ENCODE results near the gene METTL13.
"Not testable (repeated sequence)": the region's sequence is repeated elsewhere in the genome, so short reads cannot be mapped to it uniquely, and the experiment has no call there.

The METTL13 gene

DNA sequence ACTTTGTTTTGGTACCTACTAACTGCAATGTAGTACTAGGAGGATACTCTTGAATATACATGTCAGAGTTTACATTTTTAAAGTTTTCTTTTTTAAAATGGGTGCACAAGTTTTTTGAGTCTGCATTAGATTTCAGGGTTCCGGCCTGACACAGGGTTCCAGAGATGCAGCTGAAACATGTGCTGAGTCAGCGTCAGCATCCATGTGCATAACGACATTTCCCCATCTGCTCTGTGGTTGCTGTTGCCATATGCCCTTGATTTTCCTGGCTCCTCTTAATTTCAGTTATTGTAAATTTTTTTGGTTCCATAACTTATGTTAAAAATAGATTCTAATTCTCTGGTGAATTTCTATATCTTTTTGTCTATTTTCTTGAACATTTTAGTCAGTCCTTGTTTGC lies 12.3 kb upstream of the METTL13 start:
- in situ Hi-C loops (cut with MboI; ENCODE audit: low sequenced_read_pairs) = no loop called here

- in situ Hi-C loops (cut with MboI; ENCODE audit: low sequenced_read_pairs) = no loop called here
Observed at GRCh38 chr1:171769754-171770153, 11.7 kb upstream of the METTL13 start.

DNA sequence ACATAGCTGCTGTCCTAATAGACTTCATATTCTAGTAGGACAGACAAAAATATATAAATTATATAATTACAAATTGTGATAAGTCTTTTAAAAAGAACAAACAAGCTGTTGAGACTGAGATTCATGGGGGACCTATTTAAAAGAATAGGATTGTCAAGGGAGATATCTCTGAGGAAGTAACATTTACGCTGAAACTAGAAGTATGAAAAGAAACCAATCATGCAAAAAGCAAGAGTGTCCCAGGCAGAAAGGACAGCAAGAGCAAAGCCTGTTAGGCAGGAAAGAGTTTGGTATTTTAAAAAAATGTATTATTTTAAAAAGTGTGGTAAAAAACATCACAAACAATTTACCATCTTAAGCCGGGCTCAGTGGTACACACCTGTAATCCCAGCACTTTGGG lies 9.1 kb upstream of the METTL13 start:
- in situ Hi-C loops (cut with MboI; ENCODE audit: low sequenced_read_pairs) = no loop called here

DNA sequence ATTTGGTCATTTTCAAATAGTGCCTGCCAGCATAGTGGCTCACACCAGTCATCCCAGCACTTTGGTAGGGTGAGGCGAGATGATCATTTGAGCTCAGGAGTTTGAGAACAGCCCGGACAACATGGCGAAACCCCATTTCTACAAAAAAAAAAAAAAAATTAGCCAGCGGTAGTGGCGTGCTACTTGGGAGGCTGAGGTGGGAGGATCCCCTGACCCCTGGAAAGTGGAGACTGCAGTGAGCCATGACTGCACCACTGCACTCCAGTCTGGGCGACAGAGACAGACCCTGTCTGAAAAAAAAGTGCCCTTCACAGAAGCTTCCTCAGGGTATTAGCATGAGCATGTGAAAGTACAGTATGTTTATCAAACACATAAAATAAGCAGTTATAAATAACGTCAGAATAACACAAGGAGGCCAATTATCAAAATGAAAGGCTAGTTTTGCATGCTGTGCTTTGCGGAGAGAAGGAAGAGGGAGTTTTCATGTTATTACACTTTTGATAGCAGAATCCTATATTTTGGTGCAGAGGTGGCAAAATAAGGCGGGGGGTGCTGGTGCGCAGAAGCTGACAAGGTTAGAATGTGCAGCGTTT lies 781 bp upstream of the METTL13 start:
- in situ Hi-C loops (cut with MboI; ENCODE audit: low sequenced_read_pairs) = no loop called here

GRCh38 chr1:171783816-171784530 lies 2.5 kb downstream of the METTL13 start:
- in situ Hi-C loops (cut with MboI; ENCODE audit: low sequenced_read_pairs) = no loop called here

DNA sequence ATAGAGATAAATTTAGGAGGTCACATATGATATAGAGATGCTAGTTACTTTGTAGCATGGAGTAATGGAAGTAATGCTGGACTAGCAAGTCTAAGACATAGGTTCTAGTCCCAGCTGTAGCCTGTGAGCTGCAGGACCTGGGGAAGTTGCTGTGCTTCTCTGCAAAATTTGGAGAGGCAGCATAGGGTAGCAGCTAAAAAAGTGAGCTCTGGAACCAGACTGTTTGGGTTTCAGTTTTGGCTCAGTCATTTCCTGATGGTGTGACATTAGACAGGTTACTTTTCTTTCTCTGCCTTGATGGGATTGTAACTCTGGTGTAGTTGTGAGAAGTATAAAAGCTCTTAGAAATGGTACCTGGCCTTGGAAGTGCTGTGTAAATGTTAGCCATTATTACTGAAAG lies 3.3 kb downstream of the METTL13 start:
- in situ Hi-C loops (cut with MboI; ENCODE audit: low sequenced_read_pairs) = no loop called here

DNA sequence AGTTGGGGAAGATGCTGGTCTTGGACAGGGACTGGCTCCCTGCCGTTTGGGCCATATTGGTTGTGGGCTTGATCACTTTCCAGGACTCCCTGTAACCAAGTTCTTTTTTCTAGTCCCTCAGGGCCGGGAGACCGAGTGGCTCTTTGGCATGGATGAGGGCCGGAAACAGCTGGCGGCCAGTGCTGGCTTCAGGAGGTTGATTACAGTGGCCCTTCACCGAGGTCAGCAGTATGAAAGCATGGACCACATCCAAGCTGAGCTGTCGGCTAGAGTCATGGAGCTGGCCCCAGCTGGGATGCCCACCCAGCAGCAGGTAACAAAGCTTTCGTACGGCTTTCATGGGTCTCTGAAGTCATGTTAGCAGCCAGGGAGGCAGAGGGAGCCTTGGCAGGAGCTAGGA lies 4.3 kb downstream of the METTL13 start:
- in situ Hi-C loops (cut with MboI; ENCODE audit: low sequenced_read_pairs) = no loop called here

DNA sequence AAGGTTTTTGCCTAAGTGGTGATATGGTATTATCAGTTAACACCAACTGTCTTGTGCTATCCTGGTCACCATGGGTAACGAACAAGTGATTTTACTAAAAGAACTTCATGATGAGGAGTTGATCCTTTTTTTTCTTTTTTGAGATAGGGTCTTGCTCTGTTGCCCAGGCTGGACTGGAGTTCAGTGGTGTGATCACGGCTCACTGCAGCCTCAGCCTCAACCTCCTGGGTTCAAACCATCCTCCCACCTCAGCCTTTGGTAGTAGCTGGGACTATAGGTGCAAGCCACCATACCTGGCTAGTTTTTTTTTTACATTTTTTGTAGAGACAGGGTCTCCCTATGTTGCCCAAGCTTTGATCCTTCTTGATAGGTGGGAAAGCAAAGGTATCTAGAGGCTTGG lies 5.1 kb downstream of the METTL13 start:
- in situ Hi-C loops (cut with MboI; ENCODE audit: low sequenced_read_pairs) = no loop called here

- in situ Hi-C loops (cut with MboI; ENCODE audit: low sequenced_read_pairs) = no loop called here
Observed at GRCh38 chr1:171787686-171788480, 6.4 kb downstream of the METTL13 start.

- in situ Hi-C loops (cut with MboI; ENCODE audit: low sequenced_read_pairs) = no loop called here
Observed at GRCh38 chr1:171788696-171789095, 7.2 kb downstream of the METTL13 start.

GRCh38 chr1:171790318-171790717 lies 8.9 kb downstream of the METTL13 start:
- in situ Hi-C loops (cut with MboI; ENCODE audit: low sequenced_read_pairs) = no loop called here

GRCh38 chr1:171792656-171793369 lies 11.4 kb downstream of the METTL13 start:
- in situ Hi-C loops (cut with MboI; ENCODE audit: low sequenced_read_pairs) = no loop called here

- in situ Hi-C loops (cut with MboI; ENCODE audit: low sequenced_read_pairs) = no loop called here
Observed at GRCh38 chr1:171793636-171794035, 12.2 kb downstream of the METTL13 start.

- in situ Hi-C loops (cut with MboI; ENCODE audit: low sequenced_read_pairs) = no loop called here
Observed at GRCh38 chr1:171794085-171794484, 12.6 kb downstream of the METTL13 start.

DNA sequence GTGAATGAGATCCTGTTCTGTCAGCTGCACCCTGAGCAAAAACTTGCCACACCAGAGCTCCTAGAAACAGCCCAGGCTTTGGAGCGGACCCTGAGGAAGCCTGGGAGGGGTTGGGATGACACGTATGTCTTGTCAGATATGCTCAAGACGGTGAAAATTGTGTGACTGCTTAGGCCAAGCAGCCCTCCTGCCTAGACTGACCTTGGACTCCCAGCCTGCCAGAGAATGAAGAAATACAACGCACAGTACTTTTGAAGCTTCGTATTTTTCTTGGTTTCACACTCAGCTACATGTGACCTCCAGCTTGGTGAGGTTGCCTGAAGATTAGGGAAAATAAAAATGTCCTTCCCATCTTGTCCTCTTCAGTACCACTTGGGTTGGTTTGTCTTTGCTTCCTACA lies 15.1 kb downstream of the METTL13 start:
- in situ Hi-C loops (cut with MboI; ENCODE audit: low sequenced_read_pairs) = no loop called here

- in situ Hi-C loops (cut with MboI; ENCODE audit: low sequenced_read_pairs) = no loop called here
Observed at GRCh38 chr1:171798311-171798710, 16.9 kb downstream of the METTL13 start.

GRCh38 chr1:171798765-171799164 lies 17.3 kb downstream of the METTL13 start:
- in situ Hi-C loops (cut with MboI; ENCODE audit: low sequenced_read_pairs) = no loop called here

DNA sequence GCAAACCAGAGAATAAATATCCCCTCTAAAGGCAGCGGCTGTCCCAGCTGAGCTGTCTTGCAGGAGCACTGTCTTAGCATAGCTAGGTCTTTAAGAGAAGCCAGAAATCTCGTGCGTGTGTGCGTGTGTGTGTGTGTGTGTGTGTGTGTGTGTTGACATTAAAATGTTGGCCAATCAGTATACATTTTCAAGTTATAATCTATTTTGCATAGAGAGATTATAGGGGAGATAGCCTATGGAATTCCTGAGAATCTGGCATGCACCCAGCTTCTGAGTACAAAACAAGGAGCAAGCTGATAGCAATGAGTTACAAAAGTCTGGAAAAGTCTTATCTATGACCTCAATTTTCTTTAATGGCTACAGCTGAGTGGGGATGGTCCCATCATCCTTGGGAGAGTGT lies 17.7 kb downstream of the METTL13 start:
- in situ Hi-C loops (cut with MboI; ENCODE audit: low sequenced_read_pairs) = no loop called here

DNA sequence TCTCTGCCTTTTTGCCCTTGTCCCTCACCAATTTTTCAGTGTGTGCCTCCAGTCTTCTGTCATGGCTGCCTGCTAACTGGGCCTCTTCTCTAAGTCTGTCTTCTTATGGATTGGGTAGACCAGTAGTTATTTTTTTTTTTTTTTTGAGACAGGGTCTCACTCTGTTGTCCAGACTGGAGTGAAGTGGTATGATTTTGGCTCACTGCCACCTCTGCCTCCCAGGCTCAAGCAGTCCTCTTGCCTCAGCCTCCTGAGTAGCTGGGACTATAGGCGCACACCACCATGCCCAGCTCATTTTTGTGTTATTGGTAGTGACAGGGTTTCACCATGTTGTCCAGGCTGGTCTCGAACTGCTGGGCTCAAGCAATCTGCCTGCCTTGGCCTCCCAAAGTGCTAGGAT lies 18.2 kb downstream of the METTL13 start:
- in situ Hi-C loops (cut with MboI; ENCODE audit: low sequenced_read_pairs) = not testable (repeated sequence)

DNA sequence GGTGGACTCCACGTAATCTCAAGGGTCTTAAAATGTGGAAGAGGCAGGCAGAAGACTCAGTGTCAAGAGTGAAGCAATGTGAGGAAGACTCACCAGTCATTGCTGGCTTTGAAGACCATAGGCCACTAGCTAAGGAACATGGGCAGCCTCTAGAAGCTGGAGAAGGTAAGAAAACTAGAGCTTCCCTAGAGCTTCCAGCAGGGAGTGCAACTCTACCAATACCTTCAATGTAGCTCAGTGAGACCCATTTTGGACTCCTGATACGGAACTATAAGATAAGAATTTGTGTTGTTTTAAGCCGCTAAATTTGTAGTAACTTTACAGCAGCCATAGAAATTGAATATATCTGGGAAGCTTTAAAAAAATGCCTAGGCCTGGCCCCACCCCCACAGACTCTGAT lies 18.9 kb downstream of the METTL13 start:
- in situ Hi-C loops (cut with MboI; ENCODE audit: low sequenced_read_pairs) = no loop called here

GRCh38 chr1:171800851-171801250 lies 19.4 kb downstream of the METTL13 start:
- in situ Hi-C loops (cut with MboI; ENCODE audit: low sequenced_read_pairs) = no loop called here
